Transverse colon (tissue), 4 donors: Measurements from ENCODE around the gene ACTL9. TPM values are rescaled to one million over a fixed set of nuclear protein-coding genes. Genes with fewer than 3 reads are reported as not detected.
"Not testable (repeated sequence)": the region's sequence is repeated elsewhere in the genome, so short reads cannot be mapped to it uniquely, and the experiment has no call there.

Experiments
- DNase-seq: peaks from one replicate; pipeline ENCODE4 v3.0.0-alpha.2; 2019
- H3K27ac ChIP-seq, 4 donors: fragments of 200-600 bp; sonication (generic); 2 replicates each; pipeline ENCODE4 v1.5.1; 2016 to 2018; ENCODE audit warnings: inconsistent platforms in 4 of 4
- H3K27me3 ChIP-seq: fragments of 200-600 bp; sonication (generic); 2 replicates; pipeline ENCODE4 v1.5.1; 2017; ENCODE audit warnings: inconsistent platforms
- H3K36me3 ChIP-seq, 4 donors: fragments of 200-600 bp; sonication (generic); 2 replicates each; pipeline ENCODE4 v1.5.1; 2017 to 2019; ENCODE audit warnings: inconsistent platforms in 4 of 4
- H3K4me1 ChIP-seq, 4 donors: fragments of 200-600 bp; sonication (generic); 2 replicates each; pipeline ENCODE4 v1.5.1; 2017 to 2020; ENCODE audit warnings: inconsistent platforms in 4 of 4
- H3K4me3 ChIP-seq, 4 donors: fragments of 200-600 bp; sonication (generic); 1 replicate in 1 of 4; 2 replicates in 3 of 4; pipeline versions ENCODE4 v1.5.1 to v1.6.1; 2017 to 2019; ENCODE audit warnings: inconsistent platforms in 4 of 4
- H3K9me3 ChIP-seq, 2 donors: fragments of 200-600 bp; sonication (generic); 2 replicates each; pipeline ENCODE4 v1.5.1; 2017 to 2019; ENCODE audit warnings: inconsistent platforms in 2 of 2
- CTCF ChIP-seq, 5 experiments: fragments of 200-600 bp in 3 of 5; fragments of 450-650 bp in 2 of 5; sonication (generic) in 3 of 5; IDR thresholded peaks; 1 replicate in 2 of 5; 2 replicates in 3 of 5; pipeline ENCODE4 v1.5.1; 2016 to 2017; ENCODE audit warnings: antibody characterized with exemption in 5 of 5, inconsistent platforms in 3 of 5, mild to moderate bottlenecking in 2 of 5, moderate library complexity in 1 of 5
- EP300 ChIP-seq: sonication (generic); formaldehyde crosslinking; IDR thresholded peaks from one replicate; pipeline ENCODE4 v1.6.1; 2017; ENCODE audit warnings: antibody characterized with exemption, low read depth
- POLR2A ChIP-seq: fragments of 450-650 bp; IDR thresholded peaks from one replicate; pipeline ENCODE4 v1.6.1; 2016; ENCODE audit warnings: antibody characterized with exemption, mild to moderate bottlenecking, moderate library complexity
- POLR2AphosphoS5 ChIP-seq, 3 donors: sonication (generic); formaldehyde crosslinking; IDR thresholded peaks; one replicate each; pipeline ENCODE4 v1.6.1; 2016; ENCODE audit warnings: antibody characterized with exemption in 3 of 3
- WGBS, 2 donors: methylation state at CpG; one replicate each; pipeline ENCODE4 v1.1.5; 2018; ENCODE audit warnings: low coverage in 1 of 2; 5-methylcytosine and 5-hydroxymethylcytosine counted together
- in situ Hi-C, 4 donors: fragments of 200-750 bp; cut with MboI; loops; one replicate each; pipeline versions ENCODE4 v1.15.0 to v1.15.1; 2017; ENCODE audit warnings: low sequenced_read_pairs in 3 of 4, low pct_ligation_motif_present in 1 of 4, low pct_unique_long_range_greater_than_20kb in 1 of 4
- intact Hi-C: fragments of 100-400 bp; cut with DNase I; formaldehyde crosslinking; loops from one replicate; pipeline ENCODE4 v1.15.1; 2023; ENCODE audit warnings: low total_unique reads
- total RNA-seq, 4 donors: library from RNA; depleted of rRNA; stranded (reverse); fragments of >200 nt; gene quantifications; one replicate each; pipeline ENCODE4 v1.1.0, GENCODE V29; 2016

Gene ACTL9
- total RNA-seq, 4 donors from 2014 or later: not detected

- no peak for TF ChIP-seq POLR2A
- no peak for TF ChIP-seq POLR2AphosphoS5 (IDR thresholded peaks at IDR 0.05)
- TF ChIP-seq EP300: no peak
- no peak for TF ChIP-seq CTCF (IDR thresholded peaks at IDR 0.05)
- no peak for DNase-seq
- Histone ChIP-seq H3K27ac (no peak overlapping the region), H3K27me3 (peaks cover 5% of the 10 kb centered on the region), H3K36me3 (no peaks in the 10 kb centered on the region), H3K4me1 (no peaks in the 10 kb centered on the region), H3K4me3 (no peak overlapping the region), H3K9me3 (no peaks in the 10 kb centered on the region)
- in situ Hi-C loops: no loop called here
- intact Hi-C loops: no loop called here
- 66 to 71% methylated on average over 1 to 3 of the region's 3 CpGs for whole genome bisulfite sequencing, 2 donors
Measured at GRCh38 chr19:8724276-8724675, 25.7 kb upstream of the ACTL9 start.

- WGBS, 2 donors: 30 to 37% methylated on average over 2 of the region's 2 CpGs
- intact Hi-C loops: no loop called here
Measured at GRCh38 chr19:8722032-8722431, 23.4 kb upstream of the ACTL9 start.

DNA sequence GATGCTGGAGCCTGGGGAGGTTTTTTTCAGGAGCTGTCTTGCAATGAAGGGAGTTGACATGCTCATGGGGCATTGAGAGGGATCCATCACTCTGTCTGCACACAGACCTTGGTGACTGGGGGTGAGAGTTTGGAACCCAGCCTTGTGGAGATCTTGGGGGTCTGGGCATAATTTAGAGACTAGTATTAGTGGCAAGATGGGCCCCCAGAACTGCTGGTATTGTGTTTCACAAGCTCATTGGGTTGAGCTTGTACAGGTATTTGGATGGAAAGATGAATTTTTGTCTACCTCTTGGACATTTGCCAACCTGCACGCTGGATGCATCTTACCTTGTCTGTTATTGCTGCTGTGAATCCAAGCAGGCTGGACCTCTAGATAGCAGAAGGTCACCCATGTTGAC, 22.7 kb upstream of the ACTL9 start, which contains the start of gene OR2Z1:
Gene OR2Z1, plus strand, starts transcription at position 301 of the 400 bp plus-strand sequence. CDS start 9,395 bp downstream, outside the sequence.
- WGBS, 2 donors: 79% methylated on average over 1 of the region's 1 CpG; no CpG with 5 or more reads in 1 of the 2 donors
- H3K9me3 ChIP-seq: peaks cover 0 to 4% of the 10 kb centered on the region in 2 donors
- no peaks in the 10 kb centered on the region for H3K4me1 ChIP-seq
- DNase-seq: no peak
- TF ChIP-seq POLR2A (no peak), EP300 (no peak), POLR2AphosphoS5 (IDR thresholded peaks at IDR 0.05) (no peak), CTCF (IDR thresholded peaks at IDR 0.05) (no peak)
- intact Hi-C loops (no loop called here), in situ Hi-C loops (no loop called here)
- H3K36me3 ChIP-seq: no peaks in the 10 kb centered on the region
- H3K4me3 ChIP-seq: no peak within 1 kb of the TSS
- peaks cover 5% of the 10 kb centered on the region for H3K27me3 ChIP-seq
- no peak within 1 kb of the TSS for H3K27ac ChIP-seq

More at GRCh38 chr19:8722032-8722431, 23.4 kb upstream of the ACTL9 start:
- peaks cover 0 to 4% of the 10 kb centered on the region in 2 donors for H3K9me3 ChIP-seq
- DNase-seq: no peak
- no peaks in the 10 kb centered on the region for H3K36me3 ChIP-seq
- H3K27ac ChIP-seq: no peak overlapping the region
- in situ Hi-C loops: no loop called here
- H3K4me3 ChIP-seq: no peak overlapping the region
- no peaks in the 10 kb centered on the region for H3K4me1 ChIP-seq
- peaks cover 5% of the 10 kb centered on the region for H3K27me3 ChIP-seq
- TF ChIP-seq EP300 (no peak), CTCF (IDR thresholded peaks at IDR 0.05) (no peak), POLR2A (no peak), POLR2AphosphoS5 (IDR thresholded peaks at IDR 0.05) (no peak)

DNA sequence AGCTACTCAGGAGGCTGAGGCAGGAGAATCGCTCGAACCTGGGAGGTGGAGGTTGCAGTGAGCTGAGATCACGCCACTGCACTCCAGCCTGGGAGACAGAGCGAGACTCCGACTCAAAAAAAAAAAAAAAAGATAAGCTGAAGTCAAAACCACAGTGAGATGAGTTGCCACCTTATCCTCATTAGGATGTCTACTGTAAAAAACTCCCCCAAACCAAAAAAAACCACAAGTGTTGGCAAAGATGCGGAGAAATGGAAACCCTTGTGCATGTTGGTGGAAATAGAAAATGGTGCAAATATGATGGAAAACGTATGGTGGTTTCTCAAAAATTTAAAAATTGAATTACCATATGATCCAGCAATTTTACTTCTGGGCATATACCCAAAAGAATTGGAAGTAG, 11.7 kb upstream of the ACTL9 start:
- intact Hi-C loops, DNase-seq, H3K4me1 ChIP-seq, in situ Hi-C loops, H3K36me3 ChIP-seq, H3K27ac ChIP-seq, H3K27me3 ChIP-seq, H3K9me3 ChIP-seq, H3K4me3 ChIP-seq: not testable (repeated sequence)
- whole genome bisulfite sequencing, 2 donors: 86 to 90% methylated on average over 4 to 7 of the region's 7 CpGs

DNA sequence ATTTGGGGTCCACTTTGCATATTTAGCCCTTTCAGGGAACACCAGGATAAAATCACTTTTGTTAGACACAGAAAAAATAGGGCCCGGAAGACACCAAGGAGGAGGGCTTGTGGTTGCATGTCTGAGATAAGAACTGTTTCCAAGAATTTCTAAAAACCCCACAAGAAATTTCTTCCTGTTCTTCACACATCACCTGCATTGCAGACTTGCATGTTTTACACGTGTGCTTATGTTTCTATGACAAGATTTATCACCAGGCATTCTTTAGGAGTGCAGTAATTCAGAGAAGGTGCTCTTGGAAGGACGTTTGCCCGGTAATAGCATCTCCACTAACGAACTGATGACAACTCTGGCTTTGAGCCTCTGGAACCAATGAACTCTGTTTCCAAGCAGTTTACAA, 7.1 kb upstream of the ACTL9 start:
- Histone ChIP-seq H3K4me1 (no peaks in the 10 kb centered on the region), H3K27me3 (peaks cover 4% of the 10 kb centered on the region), H3K27ac (no peak overlapping the region), H3K9me3 (no peaks in the 10 kb centered on the region), H3K4me3 (no peak overlapping the region), H3K36me3 (no peaks in the 10 kb centered on the region)
- no peak for DNase-seq
- in situ Hi-C loops: no loop called here
- WGBS, 2 donors: 24 to 32% methylated on average over 5 of the region's 5 CpGs
- TF ChIP-seq POLR2AphosphoS5 (IDR thresholded peaks at IDR 0.05): no peak
- intact Hi-C loops: no loop called here

DNA sequence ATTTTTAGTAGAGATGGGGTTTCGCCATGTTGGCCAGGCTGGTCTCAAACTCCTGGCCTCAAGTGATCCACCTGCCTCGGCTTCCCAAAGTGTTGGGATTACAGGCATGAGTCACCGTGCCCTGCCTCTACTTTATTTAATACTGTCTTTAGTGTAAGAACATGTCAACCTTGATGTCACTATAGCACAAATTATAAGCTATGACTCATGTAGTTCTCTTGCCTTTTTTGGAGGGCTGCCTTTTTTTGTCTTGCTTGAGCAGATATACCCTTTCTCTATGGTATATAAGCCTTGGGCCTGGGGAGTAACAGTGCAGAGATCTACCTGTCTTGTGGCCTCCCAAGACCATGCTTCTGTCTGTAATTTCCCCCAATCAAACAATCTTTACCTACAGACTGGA, 6.7 kb upstream of the ACTL9 start:
- H3K4me1 ChIP-seq, H3K9me3 ChIP-seq, H3K27me3 ChIP-seq, intact Hi-C loops, H3K4me3 ChIP-seq, in situ Hi-C loops, H3K36me3 ChIP-seq, H3K27ac ChIP-seq, DNase-seq: not testable (repeated sequence)
- 82% methylated on average over 3 of the region's 3 CpGs; no CpG with 5 or more reads in 1 of the 2 donors for WGBS, 2 donors
